GM12878 (cell line): Measurements from ENCODE around the gene GEMIN2.

Experiments
- BCL3 ChIP-seq: IDR thresholded peaks from 2 replicates; pipeline ENCODE4 v1.6.1; 2011; ENCODE audit warnings: borderline replicate concordance, low read depth, mild to moderate bottlenecking, moderate library complexity, low read length; ENCODE audit not compliant: insufficient read depth, poor library complexity, severe bottlenecking
- CEBPB ChIP-seq, 2 experiments: fragments of 150-350 bp in 1 of 2; IDR thresholded peaks; 2 replicates each; pipeline ENCODE4 v1.6.1; 2012 to 2014; ENCODE audit warnings: low read depth in 2 of 2, low read length in 2 of 2, borderline replicate concordance in 1 of 2, inconsistent platforms in 1 of 2
- CEBPZ ChIP-seq: fragments of 150-350 bp; IDR thresholded peaks from 2 replicates; pipeline ENCODE4 v1.6.1; 2016; ENCODE audit warnings: low read depth, low read length
- CHD1 ChIP-seq: IDR thresholded peaks from 2 replicates; pipeline ENCODE4 v1.6.1; 2012; ENCODE audit warnings: low read depth, low read length, improper control_type of control experiment
- ETV6 ChIP-seq, 2 experiments: fragments of 450-650 bp in 1 of 2; IDR thresholded peaks in 1 of 2; conservative IDR thresholded peaks in 1 of 2; 2 replicates each; pipeline ENCODE4 v1.6.1; 2014; ENCODE audit warnings: antibody characterized with exemption in 1 of 2, borderline replicate concordance in 1 of 2, low read depth in 1 of 2, mild to moderate bottlenecking in 1 of 2, moderate library complexity in 1 of 2
- EZH2 ChIP-seq: IDR thresholded peaks from 2 replicates; pipeline ENCODE4 v1.6.1; 2012; ENCODE audit warnings: low read depth, mild to moderate bottlenecking, control low read depth, inconsistent platforms, low read length, borderline replicate concordance; ENCODE audit not compliant: control insufficient read depth
- NFYB ChIP-seq: IDR thresholded peaks from 2 replicates; pipeline ENCODE4 v1.6.1; 2011; ENCODE audit warnings: low read depth, mild to moderate bottlenecking, low read length, improper control_type of control experiment, moderate library complexity; ENCODE audit not compliant: insufficient read depth
- POLR2A ChIP-seq: IDR thresholded peaks from 2 replicates; pipeline ENCODE4 v1.6.1; 2011; ENCODE audit warnings: low read depth, mild to moderate bottlenecking, low read length
- REST ChIP-seq: IDR thresholded peaks from 2 replicates; pipeline ENCODE4 v1.6.1; 2012; ENCODE audit warnings: mild to moderate bottlenecking, low read depth, low read length
- SMC3 ChIP-seq: IDR thresholded peaks from 2 replicates; pipeline ENCODE4 v1.6.1; 2011; ENCODE audit warnings: low read length, improper control_type of control experiment, borderline replicate concordance
- YY1 ChIP-seq: IDR thresholded peaks from 2 replicates; pipeline ENCODE4 v1.6.1; 2011; ENCODE audit warnings: low read depth, mild to moderate bottlenecking, low read length
- TF ChIP-seq, protein P1 (sequence below), 3 experiments: IDR thresholded peaks in 2 of 3; conservative IDR thresholded peaks in 1 of 3; 2 replicates each; pipeline ENCODE4 v1.5.1; 2011; ENCODE audit warnings: low read depth in 3 of 3, low read length in 3 of 3, mild to moderate bottlenecking in 3 of 3, control low read depth in 2 of 3, moderate library complexity in 2 of 3, inconsistent platforms in 1 of 3, mixed read lengths in 1 of 3; ENCODE audit not compliant: control insufficient read depth in 2 of 3, insufficient read depth in 1 of 3; ENCODE audit errors: extremely low read depth in 1 of 3

DNA sequence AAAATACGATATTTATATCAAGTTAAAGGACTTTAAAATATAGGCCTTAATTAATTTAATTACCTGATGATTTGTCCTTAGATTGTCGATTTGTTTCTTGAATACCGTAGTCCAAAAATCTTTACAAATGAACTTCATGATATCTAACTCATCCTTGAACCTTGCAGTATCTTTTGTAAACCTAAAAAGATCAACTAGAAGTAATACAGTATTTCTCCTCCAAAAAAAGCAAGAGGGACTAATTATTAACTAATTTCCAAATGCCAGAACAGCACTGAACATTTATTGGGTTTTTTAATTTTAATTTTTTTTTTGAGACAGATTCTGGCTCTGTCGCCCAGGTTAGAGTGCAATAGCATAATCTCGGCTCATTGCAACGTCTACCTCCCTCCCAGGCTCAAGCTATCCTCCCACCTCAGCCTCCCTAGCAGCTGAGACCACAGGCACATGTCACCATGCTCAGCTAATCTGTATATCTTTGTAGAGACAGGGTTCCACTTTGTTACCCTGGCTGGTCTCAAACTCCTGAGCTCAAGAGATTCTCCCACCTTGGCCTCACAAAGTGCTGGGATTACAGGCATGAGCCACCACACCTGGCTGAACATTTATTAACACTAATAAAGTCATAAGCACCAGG, 44.2 kb downstream of the GEMIN2 start:
- TF ChIP-seq, protein P1, sequence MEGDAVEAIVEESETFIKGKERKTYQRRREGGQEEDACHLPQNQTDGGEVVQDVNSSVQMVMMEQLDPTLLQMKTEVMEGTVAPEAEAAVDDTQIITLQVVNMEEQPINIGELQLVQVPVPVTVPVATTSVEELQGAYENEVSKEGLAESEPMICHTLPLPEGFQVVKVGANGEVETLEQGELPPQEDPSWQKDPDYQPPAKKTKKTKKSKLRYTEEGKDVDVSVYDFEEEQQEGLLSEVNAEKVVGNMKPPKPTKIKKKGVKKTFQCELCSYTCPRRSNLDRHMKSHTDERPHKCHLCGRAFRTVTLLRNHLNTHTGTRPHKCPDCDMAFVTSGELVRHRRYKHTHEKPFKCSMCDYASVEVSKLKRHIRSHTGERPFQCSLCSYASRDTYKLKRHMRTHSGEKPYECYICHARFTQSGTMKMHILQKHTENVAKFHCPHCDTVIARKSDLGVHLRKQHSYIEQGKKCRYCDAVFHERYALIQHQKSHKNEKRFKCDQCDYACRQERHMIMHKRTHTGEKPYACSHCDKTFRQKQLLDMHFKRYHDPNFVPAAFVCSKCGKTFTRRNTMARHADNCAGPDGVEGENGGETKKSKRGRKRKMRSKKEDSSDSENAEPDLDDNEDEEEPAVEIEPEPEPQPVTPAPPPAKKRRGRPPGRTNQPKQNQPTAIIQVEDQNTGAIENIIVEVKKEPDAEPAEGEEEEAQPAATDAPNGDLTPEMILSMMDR (IDR thresholded peaks at IDR 0.05 in 2 of 3, conservative IDR thresholded peaks at IDR 0.05 in 1 of 3; ENCODE audit: control insufficient read depth in 2 of 3, extremely low read depth in 1 of 3, insufficient read depth in 1 of 3, low read depth in 3 of 3, low read length in 3 of 3) = no peak
- no peak for TF ChIP-seq SMC3
- no peak for TF ChIP-seq CEBPB (IDR thresholded peaks at IDR 0.05; ENCODE audit: borderline replicate concordance in 1 of 2, low read depth in 2 of 2, low read length in 2 of 2)
- TF ChIP-seq POLR2A = no peak
- TF ChIP-seq YY1 = no peak
- no peak for TF ChIP-seq NFYB
- TF ChIP-seq CEBPZ = no peak
- no peak for TF ChIP-seq REST
- no peak for TF ChIP-seq ETV6 (conservative IDR thresholded peaks at IDR 0.05 in 1 of 2, IDR thresholded peaks at IDR 0.05 in 1 of 2; ENCODE audit: borderline replicate concordance in 1 of 2, low read depth in 1 of 2)
- TF ChIP-seq BCL3 = no peak
- no peak for TF ChIP-seq CHD1
- TF ChIP-seq EZH2 = no peak
